ENCODE measurements around the gene MYO10.
"Not testable (repeated sequence)": the region's sequence is repeated elsewhere in the genome, so short reads cannot be mapped to it uniquely, and the experiment has no call there.

MYO10 gene

DNA sequence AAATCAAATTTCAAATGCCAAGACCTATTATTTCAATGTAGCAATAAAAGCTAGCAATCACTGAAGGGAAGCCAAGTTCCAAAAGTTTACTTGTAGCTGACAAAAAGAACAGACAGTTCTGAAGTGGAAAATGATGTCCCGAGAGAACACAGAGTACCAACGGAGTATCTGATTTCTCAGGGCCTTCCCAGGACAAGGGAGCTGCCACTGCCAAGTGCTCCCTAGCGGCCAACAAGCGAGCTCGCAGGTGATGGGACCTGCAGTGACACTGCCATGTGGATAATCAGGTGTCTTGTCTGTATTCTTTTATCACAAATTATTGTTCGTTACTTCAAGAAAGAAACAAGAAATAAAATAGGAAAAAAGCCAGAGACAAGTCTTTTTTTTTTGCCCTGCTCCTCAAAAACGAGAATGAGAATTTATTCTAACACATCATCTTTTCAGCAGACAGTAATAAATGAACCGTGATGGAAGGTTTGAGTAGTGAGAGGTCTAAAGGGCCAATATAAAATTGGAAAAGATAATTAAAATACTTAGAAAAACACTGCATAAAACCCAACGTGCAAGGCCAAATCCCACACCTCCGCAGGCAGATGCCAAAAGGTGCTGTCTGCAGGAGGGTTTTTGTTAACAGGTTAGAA lies 159.4 kb downstream of the MYO10 start:
- no peak for DNase-seq

DNA sequence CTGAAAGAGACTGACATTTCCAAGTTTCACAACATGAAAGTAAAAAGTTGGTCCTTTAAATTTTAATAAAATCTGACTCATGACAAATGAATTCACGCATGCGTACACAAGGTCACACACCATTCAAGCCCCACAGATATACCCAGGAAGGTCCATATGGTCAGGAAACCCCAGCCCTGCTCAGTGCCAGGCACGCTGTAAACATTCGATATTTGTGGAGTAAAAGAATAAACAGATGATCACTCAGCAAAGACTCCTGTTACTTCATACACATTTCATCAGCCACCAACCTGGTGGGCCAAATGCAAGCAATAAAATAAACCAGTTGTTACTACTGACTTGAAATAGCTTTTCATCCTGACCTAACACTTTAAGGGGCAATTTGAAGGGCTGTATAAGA lies 161.3 kb downstream of the MYO10 start:
- no peak for DNase-seq

DNA sequence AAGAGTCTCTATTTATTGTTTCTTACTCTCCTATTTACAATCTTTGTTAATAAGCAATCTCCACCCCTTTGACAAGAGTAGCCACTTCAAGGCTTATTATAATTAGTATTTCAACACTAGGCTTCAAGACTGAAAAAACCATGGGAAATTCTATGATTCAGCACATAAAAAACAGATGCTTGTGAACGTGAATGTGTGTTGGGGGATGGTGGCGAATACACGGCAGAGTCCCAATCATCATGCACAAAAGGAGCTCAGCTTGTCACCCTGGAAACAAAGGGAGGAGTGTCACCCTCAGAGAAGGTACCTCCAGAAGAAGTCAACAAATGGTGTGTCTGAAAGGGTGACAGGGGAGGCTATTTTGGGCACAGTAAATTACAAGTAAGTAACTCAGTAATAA lies 162.1 kb downstream of the MYO10 start:
- DNase-seq, result no peak

DNA sequence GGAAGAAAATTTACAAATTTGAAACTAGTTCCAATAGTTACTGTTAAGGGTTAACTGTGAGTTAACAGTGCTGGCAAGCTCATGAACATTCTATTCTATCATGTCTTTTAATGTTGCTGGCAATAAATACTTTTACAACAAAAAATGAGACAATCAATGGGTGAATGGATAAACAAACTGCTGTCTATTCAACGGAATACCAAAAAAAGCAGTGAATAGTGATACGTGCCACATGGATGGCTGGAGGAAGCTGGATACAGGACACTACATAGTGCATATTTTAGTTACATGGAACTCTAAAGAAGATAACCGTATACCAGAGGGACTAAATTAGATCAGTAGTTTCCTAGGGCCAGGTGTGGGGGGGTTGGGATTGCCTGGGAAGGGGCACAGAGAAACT lies 163.5 kb downstream of the MYO10 start:
- no peak for DNase-seq

DNA sequence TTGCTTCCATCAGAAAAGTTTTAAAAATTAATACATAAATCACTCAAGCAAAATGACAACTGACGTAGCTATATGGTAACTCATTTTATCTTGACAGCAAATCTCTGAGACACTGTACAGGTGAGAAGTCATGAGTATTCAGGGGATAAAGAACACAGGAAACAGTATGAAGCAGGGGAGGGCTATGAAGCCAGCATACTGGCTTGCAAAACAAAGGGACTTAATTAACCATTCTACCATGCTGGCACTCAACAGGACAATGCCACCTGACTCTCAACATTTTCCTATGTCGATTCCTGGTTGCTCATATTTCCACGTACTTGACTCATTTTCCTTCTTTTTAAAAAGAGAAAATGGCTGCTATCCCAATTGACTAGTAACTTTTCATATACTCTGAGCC lies 167.9 kb downstream of the MYO10 start:
- no peak for DNase-seq

DNA sequence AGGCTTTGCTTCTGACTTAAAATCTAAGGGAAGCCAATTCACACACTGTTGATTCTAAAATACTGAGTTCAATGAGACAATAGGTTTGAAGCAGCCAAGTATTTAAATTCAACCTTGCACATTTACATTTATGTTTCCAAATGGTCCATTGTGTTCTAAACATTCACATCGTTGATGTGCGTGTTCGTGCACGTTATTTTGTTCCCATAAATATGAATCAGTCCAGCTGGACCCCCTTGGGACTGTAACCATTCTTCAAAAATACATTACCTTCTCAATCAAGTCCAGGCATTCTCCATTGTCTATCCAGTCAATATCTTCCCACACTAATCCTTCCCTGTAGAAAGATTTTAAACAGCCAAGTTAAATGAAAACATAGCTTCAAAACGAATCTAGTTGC lies 172.9 kb downstream of the MYO10 start:
- DNase-seq, result no peak

DNA sequence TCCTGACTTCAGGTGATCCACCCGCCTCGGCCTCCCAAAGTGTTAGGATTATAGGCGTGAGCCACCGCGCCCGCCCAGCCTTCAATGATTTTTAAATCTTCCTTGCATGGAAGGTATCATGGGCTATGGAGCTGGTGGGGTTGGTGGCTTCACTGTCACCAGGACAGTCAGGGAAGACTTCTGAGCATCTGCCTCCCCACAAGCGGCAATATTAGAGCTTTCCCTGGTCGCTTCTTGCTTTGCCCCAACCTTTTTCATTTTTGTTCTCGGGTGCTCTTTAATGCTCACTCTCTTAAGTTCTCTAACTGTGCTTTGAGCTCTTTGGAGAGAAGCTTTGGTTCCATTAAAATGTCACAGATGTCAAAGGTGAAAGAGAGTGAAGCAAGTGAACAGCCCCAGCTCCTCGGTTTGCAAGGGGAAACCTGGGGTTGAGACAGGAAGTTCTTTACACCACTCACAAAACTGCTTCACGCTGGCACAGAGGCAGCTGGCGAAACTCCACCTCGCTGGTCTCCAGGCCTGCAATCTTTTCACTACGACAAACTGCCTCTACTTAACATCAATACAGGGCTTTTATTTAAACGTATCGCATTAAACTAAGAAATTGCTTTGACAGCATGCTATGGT lies 176.8 kb downstream of the MYO10 start:
- DNase-seq, result peak; percentile 14

DNA sequence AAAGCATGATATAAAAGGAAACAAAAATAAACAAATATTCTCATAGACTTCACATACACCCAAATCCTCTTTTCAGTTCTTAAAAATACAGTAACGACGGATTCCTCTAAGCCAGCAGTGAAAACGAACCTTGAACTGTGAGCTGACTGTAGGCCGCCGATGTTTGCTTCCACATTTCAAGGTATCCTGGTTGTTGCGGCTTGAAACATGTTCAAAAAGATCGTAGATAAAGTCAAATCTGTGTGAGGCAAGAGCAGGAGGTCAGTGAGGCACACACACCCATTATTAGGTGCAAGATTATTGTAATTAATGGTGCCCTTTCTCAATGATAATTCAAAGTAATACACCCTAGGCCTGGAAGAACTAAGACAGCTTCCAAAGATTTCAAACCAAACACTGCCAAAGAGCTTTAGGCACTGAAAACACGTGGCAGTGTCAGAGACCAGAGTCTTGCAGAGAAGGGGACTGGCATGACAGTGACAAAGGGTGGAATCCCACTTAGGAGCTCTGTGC lies 178.0 kb downstream of the MYO10 start:
- no peak for DNase-seq

DNA sequence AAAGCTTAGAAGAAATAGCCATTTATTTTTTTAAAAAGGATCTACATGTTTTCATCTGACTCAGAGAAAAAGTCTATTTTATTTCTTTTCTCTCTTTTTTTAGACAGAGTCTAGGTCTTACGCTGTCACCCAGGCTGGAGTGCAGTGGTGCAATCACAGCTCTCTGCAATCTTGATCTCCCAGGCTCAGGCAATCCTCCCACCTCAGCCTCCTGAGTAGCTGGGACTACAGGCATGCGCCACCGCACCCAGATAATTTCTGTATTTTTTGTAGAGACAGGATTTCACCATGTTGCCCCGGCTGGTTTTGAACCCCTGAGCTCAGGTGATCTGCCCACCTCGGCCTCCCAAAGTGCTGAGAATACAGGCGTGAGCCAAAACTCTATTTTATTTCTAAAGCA lies 178.5 kb downstream of the MYO10 start:
- not testable (repeated sequence) for DNase-seq

DNA sequence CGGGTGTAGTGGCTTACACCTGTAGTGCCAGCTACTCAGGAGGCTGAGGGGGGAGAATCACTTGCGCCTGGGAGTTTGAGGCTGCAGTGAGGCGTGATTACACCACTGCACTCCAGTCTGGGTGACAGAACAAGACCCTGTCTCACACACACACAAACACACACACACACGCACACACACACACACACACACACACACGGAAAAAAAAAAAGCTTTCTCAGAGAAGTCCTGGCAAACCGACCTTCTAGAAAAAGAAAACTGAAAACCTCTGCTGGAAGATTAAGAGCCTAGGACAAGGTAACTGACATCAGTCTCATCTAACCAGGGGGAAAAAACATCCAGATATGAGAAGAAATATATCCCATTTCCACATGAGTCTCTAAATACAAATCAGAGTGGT lies 178.9 kb downstream of the MYO10 start:
- DNase-seq, result no peak

DNA sequence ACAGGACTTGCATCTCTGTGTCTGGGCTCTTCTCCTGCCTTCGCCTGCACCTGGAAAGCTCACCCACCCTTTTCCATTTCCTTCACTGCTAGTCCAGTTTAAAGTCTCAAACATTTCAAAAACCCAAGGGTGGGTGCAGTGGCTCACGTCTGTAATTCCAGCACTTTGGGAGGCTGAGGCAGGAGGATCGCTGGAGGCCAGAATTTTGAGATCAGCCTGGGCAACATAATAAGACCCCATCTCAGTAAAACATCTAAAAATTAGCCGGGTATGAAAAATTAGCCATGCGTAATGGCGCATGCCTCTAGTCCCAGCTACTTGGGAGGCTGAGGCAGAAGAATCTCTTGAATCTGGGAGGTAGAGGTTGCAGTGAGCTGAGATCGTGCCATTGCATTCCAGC lies 179.4 kb downstream of the MYO10 start:
- DNase-seq, result no peak

DNA sequence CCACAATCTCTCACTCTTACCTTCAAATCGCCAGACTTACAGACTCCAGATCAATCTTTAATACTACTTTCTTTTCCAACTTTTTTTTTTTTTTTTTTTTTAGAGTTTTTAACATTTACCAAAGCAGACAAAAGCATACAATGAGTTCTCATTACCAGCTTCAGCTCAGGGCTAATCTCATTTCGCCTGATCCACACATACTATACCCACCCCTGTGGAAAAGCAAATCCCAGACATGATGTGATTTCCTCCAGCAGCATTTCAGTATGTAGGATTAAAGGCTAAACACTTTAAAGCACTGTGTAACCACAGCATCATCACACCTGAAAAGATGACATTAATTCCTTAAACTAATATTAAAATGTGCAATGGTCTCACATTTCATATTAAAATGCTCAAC lies 180.4 kb downstream of the MYO10 start:
- DNase-seq, result no peak

DNA sequence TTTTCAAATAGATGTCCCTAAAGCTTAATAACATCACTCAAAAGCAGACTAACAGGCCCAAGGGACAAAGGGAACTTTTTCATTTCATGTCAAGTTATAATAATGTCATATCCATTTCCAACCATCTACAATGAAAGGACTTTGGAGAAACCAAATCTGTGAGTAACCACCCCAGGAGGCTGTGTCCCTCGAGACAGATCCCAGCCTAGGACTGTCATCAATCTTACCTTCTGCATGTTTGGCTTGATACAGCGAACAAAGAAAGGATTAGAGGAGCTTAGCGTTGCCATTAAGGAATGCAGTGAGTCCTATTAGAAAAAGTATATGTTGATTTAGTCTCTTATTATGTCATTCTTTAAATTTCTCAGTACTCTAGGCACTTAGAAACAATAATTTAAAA lies 181.5 kb downstream of the MYO10 start:
- no peak for DNase-seq

DNA sequence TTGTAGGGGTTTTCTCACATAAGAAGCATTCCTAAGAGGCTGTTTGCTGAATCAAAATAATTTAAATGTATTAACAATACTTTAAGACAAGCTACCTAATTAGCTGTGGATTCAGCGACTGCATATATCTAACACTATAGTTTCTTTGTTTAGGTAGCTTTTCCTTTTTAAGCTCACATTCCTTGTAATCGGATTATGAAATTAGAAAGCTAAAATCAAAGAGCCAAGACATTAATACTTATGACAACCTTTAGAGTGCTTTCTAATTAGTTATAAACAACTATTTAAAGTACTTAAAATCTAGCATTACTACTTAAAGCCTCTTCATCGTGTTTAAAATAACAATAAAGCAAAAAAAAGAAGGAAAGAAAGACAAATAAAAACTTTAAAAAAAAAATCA lies 182.0 kb downstream of the MYO10 start:
- DNase-seq, result no peak

DNA sequence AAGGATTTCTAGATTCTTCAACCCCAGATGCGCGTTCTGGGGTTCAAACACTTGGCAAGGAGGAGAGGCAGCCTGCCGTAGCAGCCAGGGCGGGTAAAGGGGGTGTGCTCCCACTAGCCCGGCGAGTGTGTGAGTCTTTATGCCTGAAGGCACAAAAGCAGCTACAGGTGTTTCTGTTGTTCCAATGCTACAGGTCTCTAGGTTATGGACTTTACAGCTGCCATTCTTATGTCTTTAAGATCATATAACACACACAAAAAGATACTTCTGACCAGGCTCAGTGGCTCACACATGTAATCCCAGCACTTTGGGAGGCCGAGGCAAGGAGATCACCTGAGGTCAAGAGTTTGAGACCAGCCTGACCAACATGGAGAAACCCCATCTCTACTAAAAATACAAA lies 185.6 kb downstream of the MYO10 start:
- no peak for DNase-seq

DNA sequence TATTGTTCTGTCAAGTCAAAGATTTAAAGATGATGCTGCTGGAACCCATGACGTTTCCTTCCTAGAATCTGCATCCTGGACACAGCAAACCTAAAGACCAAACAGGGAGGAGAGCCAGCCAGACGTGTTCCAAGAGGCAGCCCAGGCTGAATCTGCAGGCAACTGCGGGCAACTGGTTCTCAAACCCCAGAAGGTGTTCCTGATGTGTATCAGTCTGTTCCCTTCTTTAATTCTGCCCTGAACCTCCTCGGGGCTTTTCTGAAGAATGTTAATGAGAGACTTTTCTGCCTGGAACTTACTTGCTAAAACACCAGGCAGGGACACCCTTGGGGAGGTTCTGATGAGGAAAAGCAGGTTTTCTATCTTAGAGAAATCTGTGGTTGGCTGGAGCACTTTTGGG lies 186.5 kb downstream of the MYO10 start:
- no peak for DNase-seq

DNA sequence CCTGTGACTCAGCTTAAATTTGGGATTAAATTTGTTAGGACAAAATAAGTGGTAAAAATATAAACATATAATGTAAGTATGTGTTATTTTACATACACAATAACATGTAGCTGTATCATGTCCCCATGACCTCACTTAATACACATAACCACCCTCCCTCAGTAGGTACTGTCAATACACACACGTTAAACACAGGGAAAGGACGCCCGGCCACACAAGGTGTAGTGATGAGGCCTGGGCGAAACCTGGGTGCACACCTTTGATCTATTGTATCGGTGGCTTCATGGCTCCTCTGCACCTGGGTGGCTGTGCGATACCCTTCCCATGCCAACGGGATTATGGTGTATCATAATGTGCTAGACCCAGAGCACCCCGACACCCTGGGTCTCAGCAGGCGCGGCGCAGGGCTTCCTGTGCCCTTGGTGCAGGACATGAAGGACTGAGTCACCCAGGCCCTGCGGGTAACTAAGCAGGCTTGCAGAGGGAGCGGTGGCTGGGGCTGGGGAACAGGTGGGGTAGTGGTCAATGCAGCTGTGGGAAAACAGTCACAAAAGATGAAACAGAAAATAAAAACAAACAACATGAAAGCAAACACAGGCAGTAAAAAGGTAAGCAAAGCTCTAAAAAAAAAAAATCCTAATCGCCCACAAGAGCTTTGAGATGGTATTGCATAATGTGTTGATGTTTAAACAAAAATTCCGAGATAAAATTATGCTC lies 191.8 kb downstream of the MYO10 start:
- DNase-seq, result no peak

DNA sequence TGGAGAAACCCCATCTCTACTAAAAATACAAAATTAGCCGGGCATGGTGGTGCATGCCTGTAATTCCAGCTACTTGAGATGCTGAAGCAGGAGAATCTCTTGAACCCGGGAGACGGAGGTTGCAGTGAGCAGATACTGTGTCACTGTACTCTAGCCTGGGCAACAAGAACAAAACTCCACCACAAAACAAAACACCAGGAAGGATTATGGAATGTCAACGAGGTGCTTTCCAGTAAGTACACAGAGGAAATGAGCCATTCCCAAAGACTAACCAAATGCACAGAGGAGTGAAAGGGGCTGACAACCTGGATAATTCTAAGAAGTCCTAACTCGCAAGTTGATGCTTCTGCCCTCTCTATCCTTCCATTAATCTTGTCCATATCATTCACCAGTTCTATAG lies 193.2 kb downstream of the MYO10 start:
- DNase-seq, result no peak

DNA sequence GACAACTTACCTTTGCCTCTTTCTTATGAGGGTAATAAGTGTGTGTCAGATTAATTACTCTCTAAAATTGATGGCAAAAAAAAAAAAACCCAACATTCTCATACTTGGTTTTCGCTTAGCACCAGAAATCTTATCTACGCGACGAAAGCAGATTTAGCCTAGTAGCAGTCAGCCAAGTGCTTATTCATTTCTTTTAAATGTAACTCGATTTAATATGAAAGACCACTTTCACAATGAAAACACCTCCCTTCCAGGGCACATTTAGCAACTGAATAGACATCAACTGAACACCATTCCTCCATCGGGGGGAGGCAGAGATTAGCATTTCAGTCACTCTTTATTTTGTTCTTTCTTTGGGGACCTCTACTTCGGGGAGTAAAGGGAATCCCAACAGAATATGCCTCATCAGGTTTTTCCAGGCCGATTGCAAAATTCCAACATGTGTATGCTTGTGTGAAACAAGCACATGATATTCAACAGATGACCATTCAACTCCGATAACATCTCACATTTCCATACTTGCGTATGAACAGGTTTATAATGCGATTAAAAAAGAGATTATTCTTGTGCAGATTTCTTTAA lies 195.2 kb downstream of the MYO10 start:
- no peak for DNase-seq

DNA sequence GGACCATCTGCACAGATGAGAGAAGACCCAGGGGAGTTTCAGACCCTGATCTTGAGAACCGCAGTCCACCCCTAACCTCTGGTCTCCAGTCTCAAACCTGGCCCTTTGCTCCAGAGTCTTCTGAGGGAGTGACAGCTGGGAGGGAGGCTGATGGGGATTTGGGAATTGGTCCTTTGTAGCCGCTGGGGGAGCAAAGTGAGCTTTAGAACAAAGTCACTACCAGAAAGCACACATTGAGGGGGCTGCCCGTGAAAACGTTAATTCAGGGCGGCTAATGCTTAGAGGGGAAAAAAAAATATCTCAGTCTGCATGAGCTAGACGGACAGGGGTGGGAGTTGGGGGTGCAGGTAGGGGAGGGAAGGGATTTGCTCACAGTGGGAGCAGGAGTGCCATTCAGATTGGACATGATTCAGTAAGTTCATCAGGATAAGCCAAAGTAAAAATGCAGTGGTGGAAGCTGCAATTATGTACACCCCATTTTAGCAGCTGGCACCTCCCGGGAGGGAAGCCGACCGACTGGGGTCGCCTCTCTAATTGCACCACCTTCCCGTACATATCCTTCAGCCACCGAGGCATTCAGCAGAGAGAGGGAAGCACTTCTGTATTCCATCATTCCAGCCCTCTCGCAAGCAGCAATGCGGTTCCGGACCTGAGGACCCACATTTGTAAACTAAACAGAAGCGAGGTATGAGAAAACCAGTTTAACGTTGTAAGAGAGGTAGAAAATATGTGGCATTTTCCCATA lies 195.8 kb downstream of the MYO10 start:
- no peak for DNase-seq

DNA sequence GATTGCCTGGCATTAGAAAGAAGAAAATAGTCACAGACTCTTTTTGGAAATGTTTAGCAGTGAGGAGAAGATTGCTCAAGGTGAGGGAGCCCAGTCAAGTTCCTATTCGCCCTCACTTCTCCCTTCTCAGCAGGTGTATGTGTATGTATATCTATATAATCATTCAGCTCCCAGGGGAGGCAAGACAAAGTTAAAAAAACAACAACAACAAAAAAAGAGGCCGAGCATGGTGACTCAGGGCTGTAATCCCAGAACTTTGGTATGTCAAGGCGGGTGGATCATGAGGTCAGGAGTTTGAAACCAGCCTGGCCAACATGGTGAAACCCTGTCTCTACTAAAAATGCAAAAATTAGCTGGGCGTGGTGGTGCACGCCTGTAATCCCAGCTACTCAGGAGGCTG lies 197.7 kb downstream of the MYO10 start:
- not testable (repeated sequence) for DNase-seq

DNA sequence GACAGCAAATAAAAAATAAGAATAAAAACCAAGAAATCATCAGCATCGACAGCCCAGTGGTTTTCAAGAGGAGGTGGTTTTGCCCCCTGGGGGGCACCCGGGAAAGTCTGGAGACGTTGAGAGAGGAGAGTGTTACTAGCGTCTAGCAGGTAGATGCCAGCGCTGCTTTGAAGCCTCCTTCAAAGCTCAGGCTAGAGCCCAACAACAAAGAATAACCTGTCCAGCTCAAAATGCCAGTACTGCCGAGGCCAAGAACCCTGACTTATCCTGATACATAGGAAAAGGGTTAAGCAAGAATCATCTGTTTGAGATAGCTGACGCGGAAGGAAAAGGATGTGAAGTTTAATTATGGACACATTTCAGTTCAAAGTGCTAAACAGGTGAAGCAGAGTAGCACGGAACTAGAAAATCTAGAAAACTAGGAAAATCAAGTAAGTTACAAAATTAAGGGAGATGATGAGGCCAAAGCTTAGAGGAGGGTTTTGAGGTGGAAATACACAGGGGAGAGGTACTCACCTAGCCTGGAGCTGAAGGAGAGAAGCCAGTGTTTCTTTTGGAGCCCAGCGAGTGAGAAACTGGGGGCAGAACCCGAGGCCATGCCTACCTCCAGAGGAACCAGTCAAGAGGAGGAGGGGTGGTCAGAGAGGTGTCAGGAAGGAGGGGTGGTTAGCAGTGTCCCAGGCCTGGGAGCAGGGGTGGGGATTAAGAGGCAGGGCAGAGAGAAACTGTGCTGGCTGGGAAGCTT lies 198.3 kb downstream of the MYO10 start:
- DNase-seq, result no peak

Measured in stimulated activated CD4-positive, alpha-beta T cell treated with anti-CD3 and anti-CD28 coated beads, Interleukin-15, amount 100 ng/mL, for 24 hours (primary cell).